ENCODE data around the gene MED12.

DNA sequence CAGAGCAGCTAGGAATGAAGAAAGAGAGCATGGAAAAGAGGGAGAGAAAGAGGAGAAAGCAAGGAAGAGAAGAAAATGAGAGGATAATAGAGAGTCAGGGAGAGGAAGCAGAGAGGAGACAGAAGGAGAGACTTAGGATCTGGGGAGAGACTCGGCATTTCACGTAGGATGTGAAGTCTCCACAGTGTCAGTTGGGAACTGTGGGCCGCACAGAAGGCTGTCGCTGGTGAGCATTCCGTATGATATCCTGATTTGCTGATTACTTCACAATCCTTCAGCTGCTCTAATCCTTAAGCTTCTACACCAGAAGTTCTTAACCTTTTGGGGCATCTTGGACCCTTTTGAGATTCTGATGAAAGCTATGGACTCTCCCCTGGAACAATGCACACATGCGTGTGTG lies 40.2 kb downstream of the MED12 start:
- TF ChIP-seq SREBF2 (IDR thresholded peaks at IDR 0.05; ENCODE audit: low read length): no peak
- TF ChIP-seq WRNIP1 (IDR thresholded peaks at IDR 0.05; ENCODE audit: borderline replicate concordance, low read depth, low read length): no peak
- TF ChIP-seq, protein P1, sequence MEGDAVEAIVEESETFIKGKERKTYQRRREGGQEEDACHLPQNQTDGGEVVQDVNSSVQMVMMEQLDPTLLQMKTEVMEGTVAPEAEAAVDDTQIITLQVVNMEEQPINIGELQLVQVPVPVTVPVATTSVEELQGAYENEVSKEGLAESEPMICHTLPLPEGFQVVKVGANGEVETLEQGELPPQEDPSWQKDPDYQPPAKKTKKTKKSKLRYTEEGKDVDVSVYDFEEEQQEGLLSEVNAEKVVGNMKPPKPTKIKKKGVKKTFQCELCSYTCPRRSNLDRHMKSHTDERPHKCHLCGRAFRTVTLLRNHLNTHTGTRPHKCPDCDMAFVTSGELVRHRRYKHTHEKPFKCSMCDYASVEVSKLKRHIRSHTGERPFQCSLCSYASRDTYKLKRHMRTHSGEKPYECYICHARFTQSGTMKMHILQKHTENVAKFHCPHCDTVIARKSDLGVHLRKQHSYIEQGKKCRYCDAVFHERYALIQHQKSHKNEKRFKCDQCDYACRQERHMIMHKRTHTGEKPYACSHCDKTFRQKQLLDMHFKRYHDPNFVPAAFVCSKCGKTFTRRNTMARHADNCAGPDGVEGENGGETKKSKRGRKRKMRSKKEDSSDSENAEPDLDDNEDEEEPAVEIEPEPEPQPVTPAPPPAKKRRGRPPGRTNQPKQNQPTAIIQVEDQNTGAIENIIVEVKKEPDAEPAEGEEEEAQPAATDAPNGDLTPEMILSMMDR (IDR thresholded peaks at IDR 0.05 in 2 of 3, conservative IDR thresholded peaks at IDR 0.05 in 1 of 3; ENCODE audit: control insufficient read depth in 2 of 3, extremely low read depth in 1 of 3, insufficient read depth in 1 of 3, low read depth in 3 of 3, low read length in 3 of 3): no peak
- no peak for TF ChIP-seq JUND (IDR thresholded peaks at IDR 0.05; ENCODE audit: low read depth, low read length)
- TF ChIP-seq RAD51 (IDR thresholded peaks at IDR 0.05): no peak
- TF ChIP-seq MEF2A (IDR thresholded peaks at IDR 0.05; ENCODE audit: insufficient read depth, low read depth, low read length): no peak
- TF ChIP-seq TARDBP (IDR thresholded peaks at IDR 0.05; ENCODE audit: borderline replicate concordance): no peak
- TF ChIP-seq RCOR1 (conservative IDR thresholded peaks at IDR 0.05; ENCODE audit: low read depth, low read length): no peak
- TF ChIP-seq POLR2AphosphoS5 (IDR thresholded peaks at IDR 0.05; ENCODE audit: low read length): no peak
- TF ChIP-seq RELA (IDR thresholded peaks at IDR 0.05; ENCODE audit: borderline replicate concordance, partially characterized antibody): no peak
- no peak for TF ChIP-seq POLR2A (IDR thresholded peaks at IDR 0.05; ENCODE audit: low read depth, low read length)
- TF ChIP-seq GABPA (IDR thresholded peaks at IDR 0.05; ENCODE audit: low read depth): no peak
- no peak for TF ChIP-seq RAD21 (IDR thresholded peaks at IDR 0.05; ENCODE audit: insufficient read depth, low read depth, low read length)
